ENCODE data around the gene KLF7. TPM values are rescaled to one million over a fixed set of nuclear protein-coding genes. Genes with fewer than 3 reads are reported as not detected.

The KLF7 gene
- total RNA-seq, 1 donor from 2014 or later, result 5.2 TPM

DNA sequence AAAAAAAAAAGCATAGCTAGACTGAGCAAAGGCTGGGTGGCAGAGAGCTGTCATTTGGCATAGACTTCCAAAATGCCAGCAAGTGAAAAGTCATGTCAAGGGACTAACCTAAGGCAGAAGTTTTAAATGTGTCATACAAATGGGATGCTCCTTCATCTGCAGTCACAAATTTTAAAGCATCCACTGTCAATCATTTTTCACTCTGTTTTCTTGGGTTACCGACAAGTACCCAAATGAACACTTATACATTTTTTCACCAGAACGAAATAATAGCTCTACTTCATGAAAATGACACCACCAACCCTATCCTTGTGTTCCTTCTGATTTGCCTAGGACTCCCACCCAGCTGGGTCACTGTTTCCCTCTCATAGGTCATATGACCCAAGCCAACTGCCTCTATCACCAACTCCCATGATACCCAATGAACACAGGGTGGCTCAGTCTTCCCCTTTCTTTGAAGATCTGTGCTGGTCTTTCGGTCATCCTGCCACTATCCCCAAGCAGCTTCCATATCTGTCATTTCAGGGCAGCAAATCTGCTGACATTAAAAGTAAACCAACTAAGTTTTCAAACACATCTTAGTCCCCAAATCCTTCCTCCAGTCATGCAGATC is 21.5 kb downstream of the KLF7 start:
- no peak for DNase-seq (ENCODE audit: low spot score)
- H3K27me3 Mint-ChIP-seq (ENCODE audit: insufficient read depth, low read depth), result peaks cover 5% of the 10 kb centered on the region
- H3K36me3 Mint-ChIP-seq, result peaks cover 23% of the 10 kb centered on the region
- Histone ChIP-seq H2AFZ (replicated peaks) (peak overlapping the region; percentile 55), H3K79me2 (ENCODE audit: low read depth) (peaks cover 23% of the 10 kb centered on the region), H3K4me3 (no peak overlapping the region), H3K27me3 (no peaks in the 10 kb centered on the region), H4K20me1 (ENCODE audit: low read depth) (no peaks in the 10 kb centered on the region), H3K4me2 (peak overlapping the region; percentile 59), H3K4me1 (peaks cover 37% of the 10 kb centered on the region), H3K9ac (no peak overlapping the region), H3F3A (ENCODE audit: low read depth) (peaks cover 14% of the 10 kb centered on the region), H3K36me3 (no peaks in the 10 kb centered on the region), H3K27ac (no peak overlapping the region), H3K9me3 (ENCODE audit: low read depth) (no peaks in the 10 kb centered on the region)
- no peaks in the 10 kb centered on the region for H3K9me3 Mint-ChIP-seq
- no peak for TF ChIP-seq EZH2 (IDR thresholded peaks at IDR 0.05)
- TF ChIP-seq CTCF (IDR thresholded peaks at IDR 0.05), result no peak
- TF ChIP-seq EZH2phosphoT487 (IDR thresholded peaks at IDR 0.05), result no peak
- H3K27ac Mint-ChIP-seq, result peak overlapping the region; percentile 57
- H3K4me1 Mint-ChIP-seq, result peaks cover 47% of the 10 kb centered on the region
- H3K4me3 Mint-ChIP-seq, result peak overlapping the region; percentile 49

DNA sequence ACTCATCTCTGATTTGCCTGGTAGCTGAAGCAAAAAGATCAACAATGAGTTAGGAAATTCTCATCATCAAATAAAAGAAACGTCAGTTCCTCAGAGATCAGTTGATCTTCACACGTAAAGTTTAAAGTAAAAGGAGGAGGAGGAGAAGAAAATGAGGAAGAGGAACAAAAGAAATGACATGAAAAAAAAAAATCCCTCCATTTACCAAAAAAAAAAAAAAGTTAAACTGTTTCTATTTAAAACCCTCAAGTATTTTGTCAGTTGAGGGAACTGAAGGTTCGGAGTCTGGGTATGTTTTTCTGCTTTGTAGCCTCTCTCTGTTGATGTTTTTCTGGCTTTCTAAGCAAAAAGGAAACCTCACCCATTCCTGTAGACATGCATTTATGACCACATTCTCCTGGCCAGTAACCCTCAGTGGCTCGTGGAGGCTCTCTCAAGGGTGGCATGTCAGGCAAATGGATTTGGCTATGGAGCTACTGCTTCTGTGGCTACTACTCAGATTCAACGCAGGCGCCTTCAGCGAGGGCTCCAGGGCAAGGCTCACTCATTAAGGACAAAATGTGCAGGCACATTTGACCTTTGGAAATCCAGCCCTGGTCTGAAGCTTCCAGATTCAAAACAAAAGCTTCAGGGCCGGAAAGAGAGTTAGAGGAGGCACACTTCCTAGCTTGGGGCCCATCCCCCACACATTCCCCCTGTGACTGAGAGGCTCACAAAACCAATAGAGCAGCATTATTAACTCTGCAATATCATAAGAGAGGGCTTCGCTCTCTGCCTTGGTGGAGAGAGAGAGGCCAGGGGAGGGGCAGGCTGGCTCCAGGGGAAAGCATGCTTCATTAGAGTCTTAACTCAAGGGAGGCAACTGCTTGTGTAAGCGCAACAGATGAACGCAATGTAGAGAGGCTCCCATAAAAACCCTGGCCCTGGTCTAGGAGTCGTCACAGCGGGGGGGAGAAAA is 22.3 kb downstream of the KLF7 start:
- H3K9me3 Mint-ChIP-seq, result no peaks in the 10 kb centered on the region
- peaks cover 16% of the 10 kb centered on the region for H3K36me3 Mint-ChIP-seq
- Histone ChIP-seq H3K9me3 (ENCODE audit: low read depth) (no peaks in the 10 kb centered on the region), H3K79me2 (ENCODE audit: low read depth) (peaks cover 23% of the 10 kb centered on the region), H3K4me3 (peak overlapping the region; percentile 10), H3K27me3 (no peaks in the 10 kb centered on the region), H4K20me1 (ENCODE audit: low read depth) (no peaks in the 10 kb centered on the region), H3K36me3 (no peaks in the 10 kb centered on the region), H3F3A (ENCODE audit: low read depth) (peaks cover 14% of the 10 kb centered on the region), H3K9ac (no peak overlapping the region), H2AFZ (replicated peaks) (peak overlapping the region; percentile 55), H3K4me1 (peaks cover 36% of the 10 kb centered on the region), H3K27ac (peak overlapping the region; percentile 12), H3K4me2 (peak overlapping the region; percentile 59)
- no peak for TF ChIP-seq EZH2phosphoT487 (IDR thresholded peaks at IDR 0.05)
- no peak for TF ChIP-seq EZH2 (IDR thresholded peaks at IDR 0.05)
- no peak for TF ChIP-seq CTCF (IDR thresholded peaks at IDR 0.05)
- H3K27me3 Mint-ChIP-seq (ENCODE audit: insufficient read depth, low read depth), result peaks cover 5% of the 10 kb centered on the region
- peak; percentile 47 for DNase-seq (ENCODE audit: low spot score)
- peak overlapping the region; percentile 57 for H3K27ac Mint-ChIP-seq
- peaks cover 43% of the 10 kb centered on the region for H3K4me1 Mint-ChIP-seq
- H3K4me3 Mint-ChIP-seq, result peak overlapping the region; percentile 49

GRCh38 chr2:207142461-207142860 is 23.3 kb downstream of the KLF7 start:
- Mint-ChIP-seq H3K27ac (peak overlapping the region; percentile 35), H3K27me3 (ENCODE audit: insufficient read depth, low read depth) (peaks cover 2% of the 10 kb centered on the region), H3K9me3 (no peaks in the 10 kb centered on the region), H3K4me1 (peaks cover 52% of the 10 kb centered on the region), H3K36me3 (peaks cover 16% of the 10 kb centered on the region), H3K4me3 (peak overlapping the region; percentile 9)
- Histone ChIP-seq H3K4me3 (no peak overlapping the region), H3K4me1 (peaks cover 36% of the 10 kb centered on the region), H3K36me3 (no peaks in the 10 kb centered on the region), H2AFZ (replicated peaks) (no peak overlapping the region), H3F3A (ENCODE audit: low read depth) (peaks cover 14% of the 10 kb centered on the region), H3K9ac (no peak overlapping the region), H3K79me2 (ENCODE audit: low read depth) (peaks cover 23% of the 10 kb centered on the region), H3K27ac (no peak overlapping the region), H3K4me2 (no peak overlapping the region), H3K9me3 (ENCODE audit: low read depth) (no peaks in the 10 kb centered on the region), H3K27me3 (no peaks in the 10 kb centered on the region), H4K20me1 (ENCODE audit: low read depth) (no peaks in the 10 kb centered on the region)
- DNase-seq (ENCODE audit: low spot score), result no peak
- TF ChIP-seq EZH2 (IDR thresholded peaks at IDR 0.05) (no peak), CTCF (IDR thresholded peaks at IDR 0.05) (no peak), EZH2phosphoT487 (IDR thresholded peaks at IDR 0.05) (no peak)

Measured in neural progenitor cell (in vitro differentiated cells).